GM12878 (cell line): ENCODE results near the gene TEFM. TPM values are rescaled to one million over a fixed set of nuclear protein-coding genes. Genes with fewer than 3 reads are reported as not detected.

Source experiments
- ATAC-seq: fragments of 200-7000 bp; cut with Tn5 transposase; 3 replicates; pipeline ENCODE4 v1.9.1; 2020; ENCODE audit warnings: mild to moderate bottlenecking, moderate library complexity
- BruUV-seq: library from RNA; stranded (reverse); fragments of 400-500 nt; replicated peaks from 2 replicates; lab custom pipeline; 2021; lab: Mats Ljungman, UMichigan
- CTCF ChIA-PET: fragments of 300-600 bp; sonication (Branson Sonifier 250); formaldehyde crosslinking; extraction: SDS; loops from one replicate; lab custom pipeline; 2021; ENCODE audit warnings: inconsistent platforms; lab: Yijun Ruan, JAX
- POLR2A ChIA-PET: fragments of 350-600 bp; formaldehyde crosslinking; extraction: SDS; loops from one replicate; lab custom pipeline; 2021; ENCODE audit warnings: inconsistent platforms; lab: Charles Lee
- RAD21 ChIA-PET: fragments of 300-600 bp; sonication (Branson Sonifier 250); formaldehyde crosslinking; loops from one replicate; lab custom pipeline; 2023; ENCODE audit warnings: antibody characterized with exemption; ENCODE audit not compliant: unreplicated experiment; lab: Charles Lee
- SMC1A ChIA-PET: fragments of 300-600 bp; sonication (Branson Sonifier 250); formaldehyde crosslinking; loops from one replicate; lab custom pipeline; 2023; ENCODE audit not compliant: unreplicated experiment, uncharacterized antibody; lab: Charles Lee
- DNase-seq: peaks from one replicate; pipeline ENCODE4 v3.0.0-alpha.2; 2011; ENCODE audit warnings: low read depth, low spot score
- FAIRE-seq: peaks from 3 replicates; lab custom pipeline; 2011; peaks lifted over from hg19 to GRCh38; lab: Jason Lieb, UNC
- H2AFZ ChIP-seq: 2 replicates; pipeline ENCODE4 v1.6.0; 2011; ENCODE audit warnings: low read depth, low read length, control low read depth; ENCODE audit not compliant: control insufficient read depth
- H3K27ac ChIP-seq: 2 replicates; pipeline ENCODE4 v1.5.1; 2011; ENCODE audit warnings: control low read depth; ENCODE audit not compliant: control insufficient read depth, insufficient read depth
- H3K27me3 ChIP-seq, 2 experiments: replicated peaks in 1 of 2; 2 replicates each; pipeline versions ENCODE4 v1.6.0 to v1.6.1; 2011; ENCODE audit warnings: low read length in 1 of 2; ENCODE audit not compliant: control insufficient read depth in 2 of 2, insufficient read depth in 2 of 2
- H3K36me3 ChIP-seq, 2 experiments: 2 replicates each; pipeline ENCODE4 v1.5.1; 2011; ENCODE audit warnings: low read length in 1 of 2; ENCODE audit not compliant: control insufficient read depth in 2 of 2, insufficient read depth in 2 of 2
- H3K4me1 ChIP-seq: 2 replicates; pipeline ENCODE4 v1.6.1; 2011; ENCODE audit warnings: mild to moderate bottlenecking, low read length, moderate library complexity, mixed read lengths; ENCODE audit not compliant: control insufficient read depth, insufficient read depth
- H3K4me2 ChIP-seq: 2 replicates; pipeline ENCODE4 v1.6.0; 2011; ENCODE audit warnings: control low read depth; ENCODE audit not compliant: control insufficient read depth, insufficient read depth
- H3K4me3 ChIP-seq: fragments of 200-600 bp; sonication (generic); 2 replicates; pipeline ENCODE4 v1.5.1; 2016
- H3K79me2 ChIP-seq: 2 replicates; pipeline ENCODE4 v1.6.0; 2011; ENCODE audit warnings: low read length; ENCODE audit not compliant: control insufficient read depth, insufficient read depth
- H3K9ac ChIP-seq: 2 replicates; pipeline ENCODE4 v1.8.0; 2011; ENCODE audit warnings: low read length, control low read depth, mixed read lengths; ENCODE audit not compliant: control insufficient read depth, insufficient read depth
- H3K9me3 ChIP-seq: replicated peaks from 3 replicates; pipeline ENCODE4 v1.5.1; 2011; ENCODE audit warnings: mild to moderate bottlenecking, low read length; ENCODE audit not compliant: control insufficient read depth, insufficient read depth
- H4K20me1 ChIP-seq: 2 replicates; pipeline ENCODE4 v1.6.0; 2011; ENCODE audit not compliant: control insufficient read depth, insufficient read depth
- BMI1 ChIP-seq: fragments of 450-650 bp; IDR thresholded peaks from 2 replicates; pipeline ENCODE4 v1.6.1; 2016; ENCODE audit warnings: mild to moderate bottlenecking, moderate library complexity, borderline replicate concordance
- CHD2 ChIP-seq: IDR thresholded peaks from 2 replicates; pipeline ENCODE4 v1.6.1; 2011; ENCODE audit warnings: low read depth, low read length, improper control_type of control experiment, borderline replicate concordance
- EGR1 ChIP-seq, 2 experiments: IDR thresholded peaks; 1 replicate in 1 of 2; 2 replicates in 1 of 2; pipeline ENCODE4 v1.6.1; 2011 to 2012; ENCODE audit warnings: low read depth in 2 of 2, low read length in 2 of 2, borderline replicate concordance in 1 of 2, mild to moderate bottlenecking in 1 of 2, moderate library complexity in 1 of 2
- IKZF1 ChIP-seq: fragments of 450-650 bp; conservative IDR thresholded peaks from 2 replicates; pipeline ENCODE4 v1.6.1; 2017; ENCODE audit warnings: antibody characterized with exemption, mild to moderate bottlenecking
- PAX8 ChIP-seq: fragments of 450-650 bp; IDR thresholded peaks from 2 replicates; pipeline ENCODE4 v1.6.1; 2017; ENCODE audit warnings: mild to moderate bottlenecking, moderate library complexity
- RELB ChIP-seq: fragments of 450-650 bp; IDR thresholded peaks from 2 replicates; pipeline ENCODE4 v1.6.1; 2017; ENCODE audit warnings: low read depth, mild to moderate bottlenecking, moderate library complexity
- TAF1 ChIP-seq: IDR thresholded peaks from 2 replicates; pipeline ENCODE4 v1.6.1; 2011; ENCODE audit warnings: mild to moderate bottlenecking, low read depth, low read length, borderline replicate concordance
- TCF12 ChIP-seq: IDR thresholded peaks from 2 replicates; pipeline ENCODE4 v1.6.1; 2011; ENCODE audit warnings: low read depth, mild to moderate bottlenecking, low read length
- ZBTB4 ChIP-seq: fragments of 450-650 bp; formaldehyde crosslinking; IDR thresholded peaks from 2 replicates; pipeline ENCODE4 v1.4.0; 2022; ENCODE audit warnings: mild to moderate bottlenecking, moderate library complexity
- ZNF687 ChIP-seq: fragments of 450-650 bp; IDR thresholded peaks from 2 replicates; pipeline ENCODE4 v1.6.1; 2017; ENCODE audit warnings: mild to moderate bottlenecking, moderate library complexity
- ZSCAN29 ChIP-seq: fragments of 450-650 bp; IDR thresholded peaks from 2 replicates; pipeline ENCODE4 v1.6.1; 2017; ENCODE audit warnings: mild to moderate bottlenecking, moderate library complexity
- ZZZ3 ChIP-seq: IDR thresholded peaks from 2 replicates; pipeline ENCODE4 v1.6.1; 2011; ENCODE audit warnings: low read depth; ENCODE audit not compliant: control insufficient read depth, insufficient read length
- WGBS: methylation state at CpG from one replicate; pipeline ENCODE4 v1.1.6; 2016; ENCODE audit warnings: low lambda C conversion rate; ENCODE audit not compliant: insufficient replicate concordance, insufficient coverage; ENCODE audit errors: missing lambda C conversion rate; 5-methylcytosine and 5-hydroxymethylcytosine counted together
- in situ Hi-C: fragments of 300-500 bp; cut with MboI; formaldehyde crosslinking; loops from 9 replicates; pipeline ENCODE4 v1.14.3; 2018; ENCODE audit warnings: mixed read lengths
- intact Hi-C: fragments of 100-400 bp; cut with micrococcal nuclease; formaldehyde crosslinking; loops from one replicate; pipeline ENCODE4 v1.14.2; 2022; ENCODE audit not compliant: unreplicated experiment
- polyA plus RNA-seq, 11 experiments: library from polyadenylated mRNA; depleted of rRNA in 4 of 11; unstranded in 6 of 11; stranded (reverse) in 5 of 11; fragments of >200 nt; fragmentation: Nextera tagmentation in 4 of 11; fragmentation: Illumina TruSeq in 1 of 11; extraction: Ambion mirVana in 4 of 11; extraction: Trizol in 1 of 11; gene quantifications; 1 replicate in 1 of 11; 2 replicates in 10 of 11; pipeline versions ENCODE4 v1.2.1 to v1.2.3, GENCODE V29; 2011 to 2016; ENCODE audit warnings: inconsistent platforms in 2 of 11, missing spikeins in 2 of 11, low read depth in 1 of 11
- total RNA-seq, 4 experiments: library from RNA; depleted of rRNA in 3 of 4; stranded (reverse); fragments of >200 nt in 3 of 4; fragmentation: Illumina TruSeq in 1 of 4; extraction: Trizol in 1 of 4; gene quantifications; 2 replicates each; pipeline versions ENCODE4 v1.2.1 to v1.2.3, GENCODE V29; 2013 to 2021

The TEFM gene
- total and polyA plus RNA-seq, 10 of the 15 experiments (the other 5 are each of a cell fraction or from before 2014, with no cell fraction given): 11.5 to 57.1 (median 28.6) TPM

GRCh38 chr17:30930495-30930894 lies 24.5 kb upstream of the TEFM start:
- no peaks in the 10 kb centered on the region; a peak in 1 of 4 replicates for H3K27me3 ChIP-seq
- H3K27ac ChIP-seq: no peak overlapping the region
- H3K9ac ChIP-seq: no peak overlapping the region
- H3K9me3 ChIP-seq: no peaks in the 10 kb centered on the region
- in situ Hi-C loops: no loop called here
- BruUV-seq: no TSS peak
- ChIA-PET CTCF (interaction anchor here (1.1 kb wide), 1 partner anchor 286 kb away, joined by 3 read pairs; no protein-coding TSS in a partner anchor), RAD21 (no interaction called here)
- TF ChIP-seq ZNF687: no peak
- TF ChIP-seq BMI1: no peak
- TF ChIP-seq RELB: no peak
- no peak for TF ChIP-seq TCF12
- TF ChIP-seq EGR1 (IDR thresholded peaks at IDR 0.05; ENCODE audit: borderline replicate concordance in 1 of 2, low read depth in 2 of 2, low read length in 2 of 2): no peak
- no peak for TF ChIP-seq CHD2
- TF ChIP-seq PAX8: no peak
- no peak for TF ChIP-seq TAF1
- no peak for TF ChIP-seq IKZF1
- no peak for TF ChIP-seq ZZZ3
- no peak for TF ChIP-seq ZSCAN29
- TF ChIP-seq ZBTB4 (CRISPR knock-in tag): no peak
- TF ChIP-seq, all 136 proteins: peak for 0
- SMC1A ChIA-PET: no interaction called here
- Histone ChIP-seq H3K79me2 (no peaks in the 10 kb centered on the region), H3K4me1 (peaks cover 6% of the 10 kb centered on the region), H3K4me2 (no peak overlapping the region), H2AFZ (no peak overlapping the region), H3K4me3 (no peak overlapping the region), H4K20me1 (no peaks in the 10 kb centered on the region), H3K36me3 (no peaks in the 10 kb centered on the region)
- ATAC-seq (no peak), DNase-seq (no peak), FAIRE-seq (no peak)
- WGBS: 55% methylated on average over 3 of the region's 3 CpGs
- POLR2A ChIA-PET: no interaction called here
- intact Hi-C loops: no loop called here
